Keratinocyte (primary cell): ENCODE results near the gene CASK. TPM values are rescaled to one million over a fixed set of nuclear protein-coding genes. Genes with fewer than 3 reads are reported as not detected.

Experiments
- DNase-seq: peaks from one replicate; pipeline ENCODE4 v3.0.0-alpha.2; 2011; ENCODE audit warnings: low read depth, missing footprints, low spot score
- FAIRE-seq: peaks from 2 replicates; lab custom pipeline; 2011; peaks lifted over from hg19 to GRCh38; lab: Jason Lieb, UNC
- H2AFZ ChIP-seq: 2 replicates; pipeline ENCODE4 v1.6.0; 2012; ENCODE audit warnings: low read length, control low read depth, inconsistent platforms; ENCODE audit not compliant: control insufficient read depth
- H3K27ac ChIP-seq: 2 replicates; pipeline ENCODE4 v1.5.1; 2011; ENCODE audit warnings: low read length; ENCODE audit not compliant: control insufficient read depth, insufficient read depth
- H3K27me3 ChIP-seq: 3 replicates; pipeline ENCODE4 v1.6.0; 2011; ENCODE audit warnings: low read length; ENCODE audit not compliant: control insufficient read depth, insufficient read depth; ENCODE audit errors: extremely low read depth
- H3K36me3 ChIP-seq, 2 experiments: 2 replicates in 1 of 2; 3 replicates in 1 of 2; pipeline ENCODE4 v1.5.1; 2011; ENCODE audit warnings: low read length in 2 of 2, mild to moderate bottlenecking in 1 of 2; ENCODE audit not compliant: control insufficient read depth in 2 of 2, insufficient read depth in 2 of 2; ENCODE audit errors: extremely low read depth in 1 of 2
- H3K4me1 ChIP-seq: 3 replicates; pipeline ENCODE4 v1.5.1; 2011; ENCODE audit warnings: low read length; ENCODE audit not compliant: control insufficient read depth, insufficient read depth; ENCODE audit errors: extremely low read depth
- H3K4me2 ChIP-seq: 3 replicates; pipeline ENCODE4 v1.6.0; 2011; ENCODE audit warnings: low read depth, low read length; ENCODE audit not compliant: control insufficient read depth, insufficient read depth; ENCODE audit errors: extremely low read depth
- H3K4me3 ChIP-seq, 3 experiments: fragments of 200-600 bp in 1 of 3; sonication (generic) in 1 of 3; 2 replicates in 2 of 3; 3 replicates in 1 of 3; pipeline ENCODE4 v1.5.1; 2011 to 2016; ENCODE audit warnings: low read length in 3 of 3, mild to moderate bottlenecking in 3 of 3, control low read depth in 2 of 3, inconsistent platforms in 1 of 3, low read depth in 1 of 3, mixed read lengths in 1 of 3, mixed run types in 1 of 3, moderate library complexity in 1 of 3; ENCODE audit not compliant: control insufficient read depth in 2 of 3, insufficient read depth in 2 of 3; ENCODE audit errors: extremely low read depth in 1 of 3
- H3K79me2 ChIP-seq: 2 replicates; pipeline ENCODE4 v1.6.0; 2012; ENCODE audit warnings: low read length; ENCODE audit not compliant: control insufficient read depth, insufficient read depth
- H3K9ac ChIP-seq: 3 replicates; pipeline ENCODE4 v1.6.0; 2011; ENCODE audit warnings: low read length; ENCODE audit not compliant: control insufficient read depth, insufficient read depth; ENCODE audit errors: extremely low read depth
- H3K9me1 ChIP-seq: 3 replicates; pipeline ENCODE4 v1.6.0; 2011; ENCODE audit warnings: low read length; ENCODE audit not compliant: control insufficient read depth, insufficient read depth; ENCODE audit errors: extremely low read depth
- H3K9me3 ChIP-seq: 2 replicates; pipeline ENCODE4 v1.5.1; 2012; ENCODE audit warnings: low read depth, low read length; ENCODE audit not compliant: control insufficient read depth
- H4K20me1 ChIP-seq: 3 replicates; pipeline ENCODE4 v1.6.0; 2011; ENCODE audit warnings: low read length; ENCODE audit not compliant: control insufficient read depth, insufficient read depth; ENCODE audit errors: extremely low read depth
- CTCF ChIP-seq, 3 experiments: IDR thresholded peaks in 1 of 3; conservative IDR thresholded peaks in 1 of 3; optimal IDR thresholded peaks in 1 of 3; 2 replicates in 2 of 3; 3 replicates in 1 of 3; pipeline versions ENCODE3 to v1.5.1; 2011; ENCODE audit warnings: low read length in 3 of 3, mild to moderate bottlenecking in 3 of 3, moderate library complexity in 2 of 3, control low read depth in 1 of 3, inconsistent platforms in 1 of 3; ENCODE audit not compliant: insufficient read depth in 2 of 3; ENCODE audit errors: extremely low read depth in 1 of 3
- EZH2 ChIP-seq: IDR thresholded peaks from one replicate; pipeline ENCODE4 v1.6.1; 2012; ENCODE audit warnings: inconsistent platforms, mild to moderate bottlenecking, low read length, moderate library complexity
- dilution Hi-C: fragments of 300-500 bp; cut with MboI; formaldehyde crosslinking; loops from one replicate; pipeline ENCODE4 v1.7.0; 2020; ENCODE audit warnings: low sequenced_read_pairs; ENCODE audit not compliant: extremely low pct_ligation_motif_present
- polyA plus RNA-seq, 5 experiments: library from polyadenylated mRNA; depleted of rRNA in 3 of 5; stranded (reverse) in 3 of 5; stranded (forward) in 1 of 5; unstranded in 1 of 5; fragments of >200 nt; gene quantifications; 1 replicate in 1 of 5; 2 replicates in 3 of 5; 3 replicates in 1 of 5; pipeline versions ENCODE4 v1.2.1 to v1.2.3, GENCODE V29; 2011 to 2012; ENCODE audit warnings: missing spikeins in 2 of 5, low read depth in 1 of 5, low replicate concordance in 1 of 5

Gene CASK
- polyA plus RNA-seq, 1 donor (not counting 4 experiments of a cell fraction or from before 2014, with no cell fraction given), result 33.7 TPM

GRCh38 chrX:41600291-41600690 is 323.1 kb downstream of the CASK start:
- Histone ChIP-seq H3K4me3 (no peak overlapping the region), H3K27me3 (no peaks in the 10 kb centered on the region), H3K9me3 (no peaks in the 10 kb centered on the region), H4K20me1 (no peaks in the 10 kb centered on the region), H3K4me2 (no peak overlapping the region), H3K36me3 (no peaks in the 10 kb centered on the region), H3K27ac (no peak overlapping the region), H3K9me1 (no peaks in the 10 kb centered on the region), H3K9ac (no peak overlapping the region), H3K4me1 (no peaks in the 10 kb centered on the region), H3K79me2 (no peaks in the 10 kb centered on the region), H2AFZ (no peak overlapping the region)
- dilution Hi-C loops, result no loop called here
- no peak for DNase-seq
- peak; percentile 36 for FAIRE-seq
- TF ChIP-seq EZH2 (no peak), CTCF (optimal IDR thresholded peaks at IDR 0.05 in 1 of 3, IDR thresholded peaks at IDR 0.05 in 1 of 3, conservative IDR thresholded peaks at IDR 0.05 in 1 of 3; ENCODE audit: extremely low read depth in 1 of 3, insufficient read depth in 2 of 3, low read length in 3 of 3) (no peak)

GRCh38 chrX:41599507-41599906 is 323.8 kb downstream of the CASK start:
- FAIRE-seq (no peak), DNase-seq (no peak)
- no peak for TF ChIP-seq CTCF (optimal IDR thresholded peaks at IDR 0.05 in 1 of 3, IDR thresholded peaks at IDR 0.05 in 1 of 3, conservative IDR thresholded peaks at IDR 0.05 in 1 of 3; ENCODE audit: extremely low read depth in 1 of 3, insufficient read depth in 2 of 3, low read length in 3 of 3)
- no peak for TF ChIP-seq EZH2
- dilution Hi-C loops, result no loop called here
- Histone ChIP-seq H3K4me3 (no peak overlapping the region), H3K79me2 (no peaks in the 10 kb centered on the region), H3K27ac (no peak overlapping the region), H3K9me1 (no peaks in the 10 kb centered on the region), H3K36me3 (no peaks in the 10 kb centered on the region), H3K27me3 (no peaks in the 10 kb centered on the region), H4K20me1 (no peaks in the 10 kb centered on the region), H3K9ac (no peak overlapping the region), H3K4me1 (no peaks in the 10 kb centered on the region), H3K9me3 (no peaks in the 10 kb centered on the region), H3K4me2 (no peak overlapping the region), H2AFZ (no peak overlapping the region)
